GM18951 (cell line): ENCODE results near the gene ENO2.

Source experiments
- POLR2A ChIP-seq: IDR thresholded peaks from 4 replicates; pipeline ENCODE4 v1.6.1; 2011; ENCODE audit warnings: mild to moderate bottlenecking; ENCODE audit not compliant: insufficient read length, insufficient read depth; ENCODE audit errors: extremely low read depth
- in situ Hi-C: fragments of 300-500 bp; cut with MboI; formaldehyde crosslinking; loops from one replicate; pipeline ENCODE4 v1.12.0; 2022; ENCODE audit warnings: low sequenced_read_pairs, mixed read lengths, inconsistent platforms; ENCODE audit not compliant: unreplicated experiment

The ENO2 gene

DNA sequence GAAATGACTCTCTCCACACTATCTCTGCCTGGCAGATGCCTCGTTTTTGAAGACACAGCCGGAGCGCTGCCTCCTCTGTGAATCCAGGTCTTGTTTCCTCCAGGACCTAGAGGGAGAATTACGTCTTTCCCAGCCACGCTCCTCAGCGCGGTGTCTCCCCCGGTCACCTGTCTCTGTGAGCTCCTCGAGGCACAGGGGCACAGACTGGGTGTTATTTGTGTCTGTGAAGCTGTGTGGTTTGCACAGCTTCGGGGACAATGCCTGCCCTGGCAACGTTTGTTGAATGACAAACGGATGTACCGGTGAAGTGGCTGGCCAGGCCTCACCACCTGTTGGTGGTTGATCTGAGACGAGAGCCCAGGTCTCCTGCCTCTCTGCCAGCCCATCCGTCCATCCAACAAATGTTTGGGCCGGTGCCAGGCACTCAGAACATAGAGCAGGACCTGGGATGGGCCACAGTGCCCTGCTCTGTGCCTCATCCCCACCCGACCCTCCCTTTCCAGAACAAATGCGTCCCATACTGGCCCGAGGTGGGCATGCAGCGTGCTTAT is 42.8 kb downstream of the ENO2 start:
- TF ChIP-seq POLR2A: no peak
- in situ Hi-C loops: no loop called here

DNA sequence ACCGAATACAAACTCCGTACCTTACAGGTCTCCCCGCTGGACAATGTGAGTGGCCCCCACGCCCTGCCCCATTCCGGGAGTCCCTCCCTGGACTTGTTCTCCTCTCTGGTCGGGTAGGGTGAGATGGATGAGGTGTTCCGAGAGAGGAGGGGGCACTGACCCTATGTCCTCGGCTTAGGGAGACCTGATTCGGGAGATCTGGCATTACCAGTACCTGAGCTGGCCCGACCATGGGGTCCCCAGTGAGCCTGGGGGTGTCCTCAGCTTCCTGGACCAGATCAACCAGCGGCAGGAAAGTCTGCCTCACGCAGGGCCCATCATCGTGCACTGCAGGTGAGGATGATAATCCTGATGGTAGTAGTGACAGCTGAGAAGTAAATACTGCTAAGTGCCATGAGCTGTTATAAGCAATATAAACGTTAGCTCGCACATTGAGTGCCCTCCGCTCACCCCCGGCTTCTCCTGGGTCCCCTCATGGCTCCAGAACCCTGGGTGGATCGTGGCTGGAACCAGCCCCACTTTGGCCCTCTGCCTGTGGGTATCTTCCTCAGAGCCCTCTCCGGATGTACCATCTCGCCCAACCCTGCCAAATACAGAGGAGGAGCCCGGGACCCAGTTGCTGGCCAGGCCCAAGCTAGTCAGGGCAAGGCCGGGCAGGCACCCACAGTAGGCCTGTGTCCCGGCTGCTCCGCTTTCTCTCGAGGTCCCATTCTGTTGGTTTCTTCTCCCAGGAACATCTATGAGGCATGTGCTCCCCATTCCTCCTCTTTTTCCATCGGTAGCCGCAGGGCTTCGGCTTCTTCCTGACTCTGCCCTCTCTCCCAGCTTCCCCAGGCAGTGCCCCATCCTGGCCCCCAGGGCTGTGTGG is 43.6 kb downstream of the ENO2 start:
- in situ Hi-C loops: no loop called here
- no peak for TF ChIP-seq POLR2A

DNA sequence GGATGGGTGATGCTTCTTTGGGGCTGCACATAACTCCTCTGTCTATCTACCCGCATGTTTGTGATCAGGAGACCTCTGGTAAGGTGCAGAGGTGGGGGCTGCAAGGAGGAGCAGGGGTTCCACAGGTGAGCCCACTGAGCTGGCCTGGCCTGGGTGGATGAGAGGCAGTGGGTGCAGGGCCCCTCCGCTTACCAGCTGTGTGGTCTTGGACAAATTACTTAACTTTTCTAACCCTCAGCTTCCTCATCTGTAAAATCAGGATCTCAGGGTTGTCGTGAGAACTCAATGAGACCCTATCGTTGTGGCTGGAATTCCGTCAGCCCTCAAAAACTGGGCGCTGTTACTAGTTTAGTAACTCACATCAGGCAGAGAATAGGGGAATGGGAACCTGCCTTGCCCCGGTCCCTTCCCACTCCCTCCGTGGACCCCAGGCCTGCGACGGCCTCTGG is 44.3 kb downstream of the ENO2 start:
- in situ Hi-C loops: no loop called here
- no peak for TF ChIP-seq POLR2A

DNA sequence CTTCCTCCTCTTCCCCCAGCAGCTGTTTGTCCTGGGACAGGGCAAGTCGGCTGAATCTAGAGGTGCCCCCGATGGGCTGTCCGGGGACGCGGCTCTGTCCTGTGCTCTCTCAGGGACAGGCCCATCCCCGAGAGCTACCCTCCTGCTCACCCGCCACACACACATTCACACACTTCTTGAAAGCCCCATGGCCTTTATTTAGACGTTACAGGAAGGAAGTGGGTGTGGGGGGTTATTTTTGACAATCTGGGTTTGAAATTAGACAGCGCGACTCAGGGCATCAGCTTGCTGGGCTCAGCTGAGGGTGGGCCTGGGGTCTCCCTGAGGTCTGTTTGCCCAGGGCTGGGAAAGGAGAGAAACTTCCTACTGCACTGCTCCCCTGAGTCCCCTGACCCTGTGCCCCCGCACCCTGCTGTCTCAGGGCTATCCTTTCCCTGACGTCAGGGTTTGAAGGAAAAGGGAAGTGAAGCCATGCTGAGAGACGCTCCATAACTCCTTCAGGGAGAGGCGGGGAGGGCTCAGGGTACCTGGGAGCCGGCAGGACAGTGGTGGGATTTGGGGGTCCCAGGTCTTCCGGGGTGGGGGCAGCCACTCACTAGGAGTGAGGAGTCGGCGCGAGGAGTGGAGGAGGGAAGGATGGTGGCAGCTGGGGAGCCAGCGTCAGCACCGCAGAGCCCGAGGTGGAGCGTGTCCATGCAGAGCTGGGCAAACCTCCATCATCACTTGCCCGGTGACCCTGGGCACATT is 44.9 kb downstream of the ENO2 start:
- in situ Hi-C loops: no loop called here
- TF ChIP-seq POLR2A: peak; percentile 81

DNA sequence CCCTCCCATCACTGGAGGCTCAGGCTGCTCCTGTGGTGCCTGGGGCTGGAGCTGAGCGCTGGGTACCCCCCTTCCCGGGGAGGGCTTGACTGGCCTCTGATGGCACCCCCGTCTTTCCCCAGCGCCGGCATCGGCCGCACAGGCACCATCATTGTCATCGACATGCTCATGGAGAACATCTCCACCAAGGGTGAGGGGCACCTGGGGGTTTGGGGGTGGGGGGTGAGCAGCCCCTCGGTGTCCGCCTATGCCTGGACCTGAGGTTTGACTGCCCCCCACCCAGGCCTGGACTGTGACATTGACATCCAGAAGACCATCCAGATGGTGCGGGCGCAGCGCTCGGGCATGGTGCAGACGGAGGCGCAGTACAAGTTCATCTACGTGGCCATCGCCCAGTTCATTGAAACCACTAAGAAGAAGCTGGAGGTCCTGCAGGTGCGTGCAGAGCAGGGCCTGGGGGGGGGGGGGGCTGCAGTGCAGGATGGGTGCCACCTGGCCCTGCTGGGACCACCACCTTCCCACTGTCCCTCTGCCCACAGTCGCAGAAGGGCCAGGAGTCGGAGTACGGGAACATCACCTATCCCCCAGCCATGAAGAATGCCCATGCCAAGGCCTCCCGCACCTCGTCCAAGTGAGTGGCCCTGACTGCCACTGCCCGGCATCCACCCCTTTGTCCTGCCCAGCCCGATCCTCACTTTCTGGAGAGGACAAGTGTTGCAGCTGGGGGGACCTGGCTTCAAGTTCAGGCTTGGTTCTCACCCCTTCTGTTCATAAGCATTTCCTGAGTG is 45.6 kb downstream of the ENO2 start:
- no peak for TF ChIP-seq POLR2A
- in situ Hi-C loops: no loop called here

DNA sequence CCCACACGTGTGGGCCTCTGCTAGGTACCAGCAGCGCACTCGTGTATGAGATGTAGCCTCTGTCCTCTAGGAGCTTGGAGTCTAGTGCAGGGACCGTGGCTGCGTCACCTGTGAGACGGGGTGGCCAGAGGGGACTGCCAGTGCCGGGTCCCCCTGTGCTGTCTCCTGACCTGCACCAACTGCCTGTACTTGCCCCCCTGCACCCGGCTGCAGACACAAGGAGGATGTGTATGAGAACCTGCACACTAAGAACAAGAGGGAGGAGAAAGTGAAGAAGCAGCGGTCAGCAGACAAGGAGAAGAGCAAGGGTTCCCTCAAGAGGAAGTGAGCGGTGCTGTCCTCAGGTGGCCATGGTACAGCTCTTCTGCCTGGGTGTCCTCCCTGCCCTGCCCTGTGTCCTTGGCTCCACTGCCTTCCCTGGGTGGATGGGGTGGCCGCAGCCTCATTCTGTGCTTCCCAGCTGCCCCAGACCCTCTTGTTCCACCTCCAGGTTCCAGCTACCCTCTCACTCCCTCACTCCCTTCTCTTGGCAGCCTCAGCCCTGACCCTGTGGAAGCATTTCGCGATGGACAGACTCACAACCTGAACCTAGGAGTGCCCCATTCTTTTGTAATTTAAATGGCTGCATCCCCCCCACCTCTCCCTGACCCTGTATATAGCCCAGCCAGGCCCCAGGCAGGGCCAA is 46.4 kb downstream of the ENO2 start:
- in situ Hi-C loops: no loop called here
- TF ChIP-seq POLR2A: no peak

DNA sequence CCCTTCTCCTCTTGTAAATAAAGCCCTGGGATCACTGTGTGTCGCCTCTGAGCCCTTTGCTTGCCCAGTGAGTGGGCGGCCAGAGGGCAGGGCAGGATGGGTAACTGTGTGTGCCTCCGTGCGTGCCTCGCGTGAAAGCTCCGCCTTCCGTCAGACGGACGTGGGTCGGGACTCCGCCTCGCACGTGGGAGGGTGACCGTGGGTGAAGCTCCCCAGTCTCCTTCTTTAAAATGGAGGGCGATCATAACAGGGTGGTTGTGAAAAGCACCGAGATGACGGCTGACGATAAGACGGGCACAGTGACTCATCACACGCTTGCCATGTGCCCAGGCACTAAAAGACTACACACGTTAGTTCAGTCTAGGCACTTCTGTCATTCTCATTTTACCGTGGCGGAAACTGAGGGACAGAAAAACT is 46.9 kb downstream of the ENO2 start:
- peak; percentile 48 for TF ChIP-seq POLR2A
- in situ Hi-C loops: no loop called here

DNA sequence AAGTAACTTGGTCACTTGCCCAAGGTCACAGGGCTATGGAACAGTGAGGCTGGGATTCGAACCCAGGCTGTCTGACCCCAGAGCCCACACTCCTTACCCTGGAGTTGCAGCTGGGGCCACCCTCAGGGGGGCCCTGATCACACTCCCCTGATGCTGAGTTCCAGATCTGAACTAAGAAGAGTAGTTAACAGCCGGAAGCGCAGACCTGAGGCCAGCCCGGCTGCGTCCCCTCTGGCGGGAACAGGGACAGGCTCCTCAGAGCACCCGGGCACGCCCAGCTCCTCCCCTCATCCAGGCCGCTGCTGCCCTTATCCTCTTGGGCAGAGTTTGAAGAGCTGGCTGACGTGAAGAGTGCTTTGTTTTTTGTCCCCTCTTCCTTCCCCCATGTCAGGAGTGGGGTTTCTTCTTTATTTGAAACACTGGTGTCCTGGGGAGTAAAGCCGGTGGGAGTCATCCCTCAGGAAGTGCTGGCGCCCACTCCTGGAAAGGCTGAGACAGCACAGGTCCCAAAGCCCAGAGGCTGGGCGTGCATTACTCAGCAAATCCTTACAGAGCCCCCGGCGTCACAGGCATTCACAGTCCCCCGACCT is 47.4 kb downstream of the ENO2 start:
- in situ Hi-C loops: no loop called here
- peak; percentile 39 for TF ChIP-seq POLR2A

DNA sequence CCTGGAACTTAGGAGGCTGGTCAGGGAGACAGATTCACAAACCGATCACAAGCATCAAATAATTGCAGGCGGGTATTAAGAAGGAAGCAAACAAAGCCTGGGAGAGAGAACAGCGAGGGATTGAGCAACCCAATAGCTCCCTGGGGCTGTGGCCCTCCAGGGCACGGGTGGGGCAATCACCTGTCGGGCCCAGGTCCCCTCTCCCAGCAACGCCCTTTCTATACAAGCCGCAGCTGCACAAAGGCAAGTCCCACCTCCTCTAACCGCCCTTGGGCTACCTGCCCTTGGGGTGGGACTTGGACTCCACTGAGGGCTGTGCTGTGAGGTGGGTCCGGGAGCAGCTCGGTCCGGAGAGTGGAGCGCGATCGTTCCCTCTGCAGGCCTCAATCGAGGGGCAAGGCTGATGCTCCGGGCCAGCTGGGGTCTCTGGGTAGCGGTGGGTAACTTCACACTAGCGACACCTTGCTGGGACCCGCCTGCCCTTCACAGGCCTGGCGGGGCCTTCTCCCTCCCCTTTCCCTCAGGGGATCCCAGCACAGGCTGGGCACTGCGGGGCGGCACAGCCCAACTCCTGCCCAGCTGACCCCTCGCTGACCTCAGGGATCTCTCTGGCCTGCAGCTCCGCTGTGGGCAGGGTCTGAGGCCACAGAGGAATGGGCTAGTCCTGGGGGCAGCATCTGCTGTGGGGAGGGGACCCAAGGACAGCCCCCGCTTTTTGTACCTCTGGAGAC is 48.1 kb downstream of the ENO2 start:
- in situ Hi-C loops: no loop called here
- no peak for TF ChIP-seq POLR2A

DNA sequence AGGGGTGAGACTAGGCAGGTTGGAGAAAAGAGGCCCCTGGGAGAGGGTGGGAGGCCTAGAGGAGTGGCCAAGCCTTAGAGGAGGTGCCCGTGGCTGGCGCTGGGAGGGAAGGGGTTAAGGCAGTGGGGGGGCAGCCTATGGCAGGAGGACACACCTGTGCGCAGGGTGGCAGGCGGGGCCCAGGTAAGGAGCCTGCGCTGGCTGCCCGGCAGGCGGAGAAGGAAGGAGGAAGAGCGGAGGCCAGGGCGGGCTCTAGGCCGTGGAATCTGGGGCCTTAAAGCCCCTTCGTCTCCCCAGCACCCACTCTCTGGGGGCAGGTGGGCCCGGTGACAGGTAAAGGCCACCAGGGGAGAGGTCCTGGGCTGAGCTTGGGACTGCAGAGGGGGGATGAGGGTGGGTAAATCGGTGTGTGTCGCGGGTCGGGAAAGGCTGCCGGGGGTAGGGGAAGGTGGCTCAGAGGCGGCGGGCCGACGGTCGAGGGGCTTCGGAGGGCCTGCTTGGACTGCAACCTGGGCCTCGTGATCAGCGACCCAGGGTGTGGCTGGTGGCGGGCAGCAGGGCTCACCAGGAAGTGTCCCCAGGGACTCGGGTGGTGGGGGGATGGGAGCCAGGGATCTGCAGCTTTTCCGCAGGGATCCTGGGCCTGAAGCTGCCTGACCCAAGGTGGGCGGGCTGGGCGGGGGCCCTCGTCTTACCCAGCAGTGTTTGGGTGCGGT is 48.8 kb downstream of the ENO2 start:
- no peak for TF ChIP-seq POLR2A
- in situ Hi-C loops: no loop called here
